OCI-LY7 (cell line): ENCODE results near the gene CNTRL. TPM values are rescaled to one million over a fixed set of nuclear protein-coding genes. Genes with fewer than 3 reads are reported as not detected.

Source experiments
- BruUV-seq: library from RNA; stranded (reverse); fragments of 400-500 nt; replicated peaks from 2 replicates; lab custom pipeline; 2021; lab: Mats Ljungman, UMichigan
- CTCF ChIA-PET: fragments of 300-600 bp; sonication (Branson Sonifier 250); formaldehyde crosslinking; loops from one replicate; lab custom pipeline; 2022; ENCODE audit warnings: antibody characterized with exemption; ENCODE audit not compliant: unreplicated experiment; lab: Charles Lee
- POLR2A ChIA-PET: fragments of 300-600 bp; sonication (Branson Sonifier 250); formaldehyde crosslinking; loops from one replicate; lab custom pipeline; 2022; ENCODE audit warnings: antibody characterized with exemption; lab: Charles Lee
- DNase-seq: peaks from one replicate; pipeline ENCODE4 v3.0.0-alpha.2; 2015; ENCODE audit warnings: low spot score
- H2AFZ ChIP-seq: fragments of 200-600 bp; sonication (generic), shearing (Covaris generic); 2 replicates; pipeline ENCODE4 v1.6.1; 2014; ENCODE audit warnings: mild to moderate bottlenecking, antibody characterized with exemption, low read length, moderate library complexity
- H3K27ac ChIP-seq: fragments of 200-600 bp; sonication (generic); 2 replicates; pipeline ENCODE4 v1.5.1; 2014; ENCODE audit warnings: mixed run types, low read depth, mild to moderate bottlenecking, moderate library complexity, low read length, inconsistent platforms; ENCODE audit not compliant: poor library complexity, severe bottlenecking
- H3K36me3 ChIP-seq: fragments of 200-600 bp; sonication (generic); 2 replicates; pipeline ENCODE4 v1.6.1; 2014; ENCODE audit warnings: mild to moderate bottlenecking, antibody characterized with exemption, low read length, moderate library complexity, mixed read lengths; ENCODE audit not compliant: insufficient read depth
- H3K4me1 ChIP-seq: fragments of 200-600 bp; sonication (generic); 2 replicates; pipeline ENCODE4 v1.5.1; 2014; ENCODE audit warnings: mild to moderate bottlenecking, low read length; ENCODE audit not compliant: insufficient read depth, poor library complexity, severe bottlenecking
- H3K4me2 ChIP-seq: fragments of 200-600 bp; sonication (generic); 2 replicates; pipeline ENCODE4 v1.6.1; 2014; ENCODE audit warnings: mild to moderate bottlenecking, low read length
- H3K4me3 ChIP-seq: fragments of 200-600 bp; sonication (generic); 2 replicates; pipeline ENCODE4 v1.5.1; 2014; ENCODE audit warnings: mild to moderate bottlenecking, low read depth, low read length; ENCODE audit not compliant: poor library complexity, severe bottlenecking
- H3K79me2 ChIP-seq: fragments of 200-600 bp; sonication (generic); 2 replicates; pipeline ENCODE4 v1.6.1; 2016; ENCODE audit warnings: low read depth, mild to moderate bottlenecking, low read length, moderate library complexity, mixed read lengths; ENCODE audit not compliant: insufficient read depth
- H3K9me2 ChIP-seq: fragments of 200-600 bp; sonication (generic); 2 replicates; pipeline ENCODE4 v1.6.1; 2016; ENCODE audit warnings: mild to moderate bottlenecking, low read length, mixed read lengths; ENCODE audit not compliant: insufficient read depth
- H3K9me3 ChIP-seq: fragments of 200-600 bp; sonication (generic); 2 replicates; pipeline ENCODE4 v1.6.1; 2014; ENCODE audit warnings: mild to moderate bottlenecking, mixed run types, low read length, mixed read lengths
- H4K20me1 ChIP-seq: fragments of 200-600 bp; sonication (generic); 2 replicates; pipeline ENCODE4 v1.6.1; 2014; ENCODE audit warnings: mild to moderate bottlenecking, antibody characterized with exemption, low read length, moderate library complexity, mixed read lengths; ENCODE audit not compliant: insufficient read depth
- EZH2phosphoT487 ChIP-seq: fragments of 200-600 bp; sonication (generic); IDR thresholded peaks from 2 replicates; pipeline ENCODE4 v1.6.1; 2018; ENCODE audit warnings: low read depth, borderline replicate concordance, mild to moderate bottlenecking, mixed run types, antibody characterized with exemption, low read length, moderate library complexity, mixed read lengths
- intact Hi-C: fragments of 100-400 bp; cut with micrococcal nuclease; formaldehyde crosslinking; loops from one replicate; pipeline ENCODE4 v1.10.0; 2022; ENCODE audit not compliant: unreplicated experiment
- total RNA-seq, 2 experiments: library from RNA; depleted of rRNA in 1 of 2; stranded (reverse); fragments of >200 nt in 1 of 2; shearing (Covaris generic) in 1 of 2; gene quantifications; 2 replicates each; pipeline ENCODE4 v1.2.3, GENCODE V29; 2014 to 2022
- TF ChIP-seq, protein P1 (sequence below): fragments of 200-600 bp; sonication (generic); conservative IDR thresholded peaks from 2 replicates; pipeline ENCODE4 v1.5.1; 2014; ENCODE audit warnings: mild to moderate bottlenecking, antibody characterized with exemption, low read length, moderate library complexity, mixed read lengths

The CNTRL gene
- total RNA-seq, 2 experiments from 2014 or later, result 81.4 to 113 TPM

DNA sequence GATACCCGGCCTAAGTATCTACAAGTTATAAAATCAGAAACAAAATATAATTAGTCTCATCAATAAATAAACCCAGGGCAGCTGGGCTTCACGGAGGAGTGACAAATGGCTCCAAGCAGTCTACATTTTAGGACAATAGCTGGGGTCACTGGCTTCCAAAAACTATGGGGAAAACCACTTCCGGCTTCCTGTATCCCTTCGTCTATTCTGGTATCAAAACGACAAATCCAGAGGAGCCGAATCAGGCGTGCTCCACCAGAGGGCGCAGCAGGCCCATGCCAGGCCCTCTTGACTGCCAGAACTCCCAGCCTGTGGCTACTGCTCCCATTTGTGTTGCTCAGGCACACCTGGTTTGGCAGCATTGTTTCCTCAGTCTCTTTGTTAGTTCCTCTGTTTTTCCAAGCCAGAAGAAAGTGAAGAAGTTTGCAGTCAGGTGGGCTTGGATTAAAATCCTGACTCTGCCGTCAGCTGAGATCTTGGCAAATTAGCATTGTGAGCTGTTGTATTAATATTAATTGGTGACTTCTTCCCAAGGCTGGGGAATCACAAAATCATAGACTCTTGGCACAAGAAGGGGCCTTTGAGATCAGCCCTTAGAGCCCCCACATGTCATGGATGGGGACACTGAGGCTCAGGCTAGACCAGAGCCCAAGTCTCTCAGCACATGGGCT is 138.5 kb downstream of the CNTRL start:
- Histone ChIP-seq H3K27ac (no peak overlapping the region), H2AFZ (peak overlapping the region; percentile 91), H3K9me3 (no peaks in the 10 kb centered on the region), H3K79me2 (no peaks in the 10 kb centered on the region), H4K20me1 (no peaks in the 10 kb centered on the region), H3K4me1 (peaks cover 20% of the 10 kb centered on the region), H3K4me2 (peak overlapping the region; percentile 41; the same call in 1 of the 2 replicates), H3K4me3 (no peak overlapping the region), H3K9me2 (no peaks in the 10 kb centered on the region), H3K36me3 (peaks cover 15% of the 10 kb centered on the region; the same call in 1 of the 2 replicates)
- TF ChIP-seq, protein P1, sequence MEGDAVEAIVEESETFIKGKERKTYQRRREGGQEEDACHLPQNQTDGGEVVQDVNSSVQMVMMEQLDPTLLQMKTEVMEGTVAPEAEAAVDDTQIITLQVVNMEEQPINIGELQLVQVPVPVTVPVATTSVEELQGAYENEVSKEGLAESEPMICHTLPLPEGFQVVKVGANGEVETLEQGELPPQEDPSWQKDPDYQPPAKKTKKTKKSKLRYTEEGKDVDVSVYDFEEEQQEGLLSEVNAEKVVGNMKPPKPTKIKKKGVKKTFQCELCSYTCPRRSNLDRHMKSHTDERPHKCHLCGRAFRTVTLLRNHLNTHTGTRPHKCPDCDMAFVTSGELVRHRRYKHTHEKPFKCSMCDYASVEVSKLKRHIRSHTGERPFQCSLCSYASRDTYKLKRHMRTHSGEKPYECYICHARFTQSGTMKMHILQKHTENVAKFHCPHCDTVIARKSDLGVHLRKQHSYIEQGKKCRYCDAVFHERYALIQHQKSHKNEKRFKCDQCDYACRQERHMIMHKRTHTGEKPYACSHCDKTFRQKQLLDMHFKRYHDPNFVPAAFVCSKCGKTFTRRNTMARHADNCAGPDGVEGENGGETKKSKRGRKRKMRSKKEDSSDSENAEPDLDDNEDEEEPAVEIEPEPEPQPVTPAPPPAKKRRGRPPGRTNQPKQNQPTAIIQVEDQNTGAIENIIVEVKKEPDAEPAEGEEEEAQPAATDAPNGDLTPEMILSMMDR, result peak; percentile 97
- no peak for TF ChIP-seq EZH2phosphoT487
- DNase-seq, result peak; percentile 84
- no TSS peak for BruUV-seq
- intact Hi-C loops, result loop anchor here (1.0 kb wide), 2 partner anchors 107 to 187 kb away; no protein-coding TSS in a partner anchor
- ChIA-PET POLR2A (no interaction called here), CTCF (interaction anchor here (1.0 kb wide), 1 partner anchor 101 kb away, joined by 3 read pairs; no protein-coding TSS in a partner anchor)

DNA sequence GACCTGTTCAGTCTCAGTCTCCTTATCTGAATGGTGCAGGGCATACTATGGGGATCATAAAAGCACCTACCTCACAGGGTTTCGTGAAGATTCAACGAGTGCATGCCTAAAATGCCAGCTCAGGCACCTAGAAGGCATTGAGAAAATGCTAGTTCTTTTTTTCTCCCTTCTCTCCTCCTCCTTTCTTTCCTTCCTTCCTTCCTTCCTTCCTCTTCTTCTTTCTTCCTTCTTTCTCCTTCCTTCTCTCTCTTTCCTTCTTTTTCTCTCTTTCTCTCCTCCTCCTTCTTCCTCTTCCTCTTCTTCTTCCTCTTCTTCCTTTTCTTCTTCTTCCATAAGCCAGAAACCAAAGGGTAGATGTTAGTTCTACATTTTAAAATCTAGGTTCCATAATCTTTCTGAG is 139.2 kb downstream of the CNTRL start:
- DNase-seq, result no peak

More for the DNA sequence above, 139.2 kb downstream of the CNTRL start:
- Histone ChIP-seq H3K4me1 (peaks cover 16% of the 10 kb centered on the region), H3K27ac (no peak overlapping the region), H3K79me2 (no peaks in the 10 kb centered on the region), H3K4me2 (no peak overlapping the region), H3K4me3 (no peak overlapping the region), H3K9me2 (no peaks in the 10 kb centered on the region), H4K20me1 (no peaks in the 10 kb centered on the region), H3K36me3 (peaks cover 10% of the 10 kb centered on the region; the same call in 1 of the 2 replicates), H2AFZ (no peak overlapping the region), H3K9me3 (no peaks in the 10 kb centered on the region)
- ChIA-PET POLR2A (no interaction called here), CTCF (interaction anchor here (1.0 kb wide), 1 partner anchor 101 kb away, joined by 3 read pairs; no protein-coding TSS in a partner anchor)
- intact Hi-C loops, result no loop called here
- TF ChIP-seq EZH2phosphoT487, result no peak
- TF ChIP-seq, protein P1, result no peak
- BruUV-seq, result no TSS peak
